ENCODE results near the gene TXNDC8.
A peak's percentile ranks its signal among the peaks of the same experiment; 100 is the strongest.

DNA sequence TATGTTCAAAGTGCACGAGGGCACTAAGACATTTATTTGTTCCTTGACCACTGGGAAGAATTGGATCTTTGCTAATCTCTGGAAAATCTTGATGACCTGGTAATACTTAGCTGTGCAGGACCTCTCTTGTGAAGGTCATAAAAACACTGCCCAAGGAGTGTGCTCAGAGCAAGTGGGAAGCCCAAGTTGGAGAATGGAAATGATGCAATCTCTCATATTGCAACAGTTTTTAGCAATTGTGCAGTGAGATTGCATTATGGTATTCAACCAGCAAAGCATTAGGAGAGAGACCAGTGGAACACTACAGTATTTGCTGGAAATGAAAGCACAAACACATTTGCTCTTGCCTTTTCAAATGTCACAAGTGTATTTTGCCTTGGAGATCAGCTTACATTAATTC, 34.5 kb downstream of the TXNDC8 start:
- TF ChIP-seq, protein P1, sequence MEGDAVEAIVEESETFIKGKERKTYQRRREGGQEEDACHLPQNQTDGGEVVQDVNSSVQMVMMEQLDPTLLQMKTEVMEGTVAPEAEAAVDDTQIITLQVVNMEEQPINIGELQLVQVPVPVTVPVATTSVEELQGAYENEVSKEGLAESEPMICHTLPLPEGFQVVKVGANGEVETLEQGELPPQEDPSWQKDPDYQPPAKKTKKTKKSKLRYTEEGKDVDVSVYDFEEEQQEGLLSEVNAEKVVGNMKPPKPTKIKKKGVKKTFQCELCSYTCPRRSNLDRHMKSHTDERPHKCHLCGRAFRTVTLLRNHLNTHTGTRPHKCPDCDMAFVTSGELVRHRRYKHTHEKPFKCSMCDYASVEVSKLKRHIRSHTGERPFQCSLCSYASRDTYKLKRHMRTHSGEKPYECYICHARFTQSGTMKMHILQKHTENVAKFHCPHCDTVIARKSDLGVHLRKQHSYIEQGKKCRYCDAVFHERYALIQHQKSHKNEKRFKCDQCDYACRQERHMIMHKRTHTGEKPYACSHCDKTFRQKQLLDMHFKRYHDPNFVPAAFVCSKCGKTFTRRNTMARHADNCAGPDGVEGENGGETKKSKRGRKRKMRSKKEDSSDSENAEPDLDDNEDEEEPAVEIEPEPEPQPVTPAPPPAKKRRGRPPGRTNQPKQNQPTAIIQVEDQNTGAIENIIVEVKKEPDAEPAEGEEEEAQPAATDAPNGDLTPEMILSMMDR (IDR thresholded peaks at IDR 0.05), result no peak
- peak in 1 of 2 donors; percentile 64 for TF ChIP-seq POLR2AphosphoS5 (IDR thresholded peaks at IDR 0.05)
